Liver (tissue), 9 donors: ENCODE data around the gene TSPO. TPM values are rescaled to one million over a fixed set of nuclear protein-coding genes. Genes with fewer than 3 reads are reported as not detected.

Source experiments
- DNase-seq: peaks from one replicate; pipeline ENCODE4 v3.0.0-alpha.2; 2017; ENCODE audit warnings: low spot score
- H3K27ac ChIP-seq, 2 donors: one replicate each; pipeline ENCODE4 v1.7.0; 2013; ENCODE audit warnings: inconsistent platforms in 2 of 2, low read length in 2 of 2, control low read depth in 1 of 2, low read depth in 1 of 2, mild to moderate bottlenecking in 1 of 2
- H3K27me3 ChIP-seq, 4 donors: one replicate each; pipeline versions ENCODE4 v1.6.1 to v1.7.0; 2013; ENCODE audit warnings: low read length in 3 of 4, inconsistent platforms in 1 of 4, mild to moderate bottlenecking in 1 of 4, moderate library complexity in 1 of 4; ENCODE audit not compliant: control insufficient read depth in 4 of 4, insufficient read depth in 4 of 4
- H3K36me3 ChIP-seq, 4 donors: one replicate each; pipeline versions ENCODE4 v1.6.1 to v1.7.0; 2013; ENCODE audit warnings: low read length in 3 of 4, mild to moderate bottlenecking in 3 of 4, low read depth in 1 of 4, moderate library complexity in 1 of 4; ENCODE audit not compliant: control insufficient read depth in 4 of 4, insufficient read depth in 3 of 4
- H3K4me1 ChIP-seq, 4 donors: one replicate each; pipeline versions ENCODE4 v1.6.1 to v1.7.0; 2013; ENCODE audit warnings: low read length in 3 of 4, mild to moderate bottlenecking in 3 of 4, moderate library complexity in 1 of 4; ENCODE audit not compliant: control insufficient read depth in 4 of 4, insufficient read depth in 4 of 4
- H3K4me3 ChIP-seq, 3 donors: one replicate each; pipeline versions ENCODE4 v1.6.1 to v1.7.0; 2013; ENCODE audit warnings: low read length in 3 of 3, control low read depth in 1 of 3, low read depth in 1 of 3, mild to moderate bottlenecking in 1 of 3
- H3K9ac ChIP-seq, 2 donors: one replicate each; pipeline ENCODE4 v1.7.0; 2013; ENCODE audit warnings: low read length in 2 of 2, mild to moderate bottlenecking in 2 of 2, moderate library complexity in 2 of 2, control low read depth in 1 of 2, low read depth in 1 of 2
- H3K9me3 ChIP-seq, 4 donors: one replicate each; pipeline versions ENCODE4 v1.6.1 to v1.7.0; 2013; ENCODE audit warnings: low read length in 3 of 4; ENCODE audit not compliant: control insufficient read depth in 4 of 4
- EGR1 ChIP-seq, 2 donors: IDR thresholded peaks; 2 replicates each; pipeline ENCODE4 v1.6.1; 2016 to 2018; ENCODE audit warnings: antibody characterized with exemption in 2 of 2, low read depth in 2 of 2
- FOXA1 ChIP-seq: IDR thresholded peaks from 2 replicates; pipeline ENCODE4 v1.6.1; 2016; ENCODE audit warnings: antibody characterized with exemption
- FOXA2 ChIP-seq: IDR thresholded peaks from 2 replicates; pipeline ENCODE4 v1.6.1; 2016; ENCODE audit warnings: antibody characterized with exemption
- GABPA ChIP-seq, 2 donors: IDR thresholded peaks in 1 of 2; conservative IDR thresholded peaks in 1 of 2; 2 replicates each; pipeline ENCODE4 v1.6.1; 2016; ENCODE audit warnings: antibody characterized with exemption in 2 of 2, mild to moderate bottlenecking in 1 of 2, moderate library complexity in 1 of 2
- HNF4A ChIP-seq, 2 donors: conservative IDR thresholded peaks; 2 replicates each; pipeline ENCODE4 v1.6.1; 2016; ENCODE audit warnings: antibody characterized with exemption in 2 of 2, mild to moderate bottlenecking in 2 of 2
- HNF4G ChIP-seq: IDR thresholded peaks from 2 replicates; pipeline ENCODE4 v1.6.1; 2016; ENCODE audit warnings: antibody characterized with exemption
- MAX ChIP-seq: IDR thresholded peaks from 2 replicates; pipeline ENCODE4 v1.6.1; 2016; ENCODE audit warnings: antibody characterized with exemption
- NR2F2 ChIP-seq: IDR thresholded peaks from 2 replicates; pipeline ENCODE4 v1.6.1; 2016; ENCODE audit warnings: antibody characterized with exemption
- RAD21 ChIP-seq, 2 donors: IDR thresholded peaks; 2 replicates each; pipeline ENCODE4 v1.6.1; 2016; ENCODE audit warnings: antibody characterized with exemption in 2 of 2, mild to moderate bottlenecking in 2 of 2
- RXRA ChIP-seq, 2 donors: IDR thresholded peaks; 2 replicates each; pipeline ENCODE4 v1.6.1; 2017 to 2018; ENCODE audit warnings: antibody characterized with exemption in 2 of 2, mild to moderate bottlenecking in 1 of 2
- SP1 ChIP-seq: IDR thresholded peaks from 2 replicates; pipeline ENCODE4 v1.6.1; 2018; ENCODE audit warnings: antibody characterized with exemption, mild to moderate bottlenecking
- TAF1 ChIP-seq: conservative IDR thresholded peaks from 2 replicates; pipeline ENCODE4 v1.6.1; 2016; ENCODE audit warnings: antibody characterized with exemption, mild to moderate bottlenecking
- YY1 ChIP-seq: IDR thresholded peaks from 2 replicates; pipeline ENCODE4 v1.6.1; 2016; ENCODE audit warnings: antibody characterized with exemption, mild to moderate bottlenecking
- ZBTB33 ChIP-seq: IDR thresholded peaks from 2 replicates; pipeline ENCODE4 v1.6.1; 2016; ENCODE audit warnings: antibody characterized with exemption
- WGBS: extraction: QIAGEN DNeasy Blood & Tissue Kit; methylation state at CpG from one replicate; pipeline ENCODE4 v1.1.7; 2013; 5-methylcytosine and 5-hydroxymethylcytosine counted together
- polyA plus RNA-seq, 2 donors: library from polyadenylated mRNA; stranded (reverse) in 1 of 2; unstranded in 1 of 2; fragments of 200-250 nt in 1 of 2; fragments of >200 nt in 1 of 2; fragmentation: Nextera tagmentation in 1 of 2; extraction: Ambion mirVana in 1 of 2; gene quantifications; one replicate each; pipeline versions ENCODE4 v1.2.1 to v1.2.3, GENCODE V29; 2013 to 2015
- total RNA-seq, 2 donors: library from RNA; depleted of rRNA; stranded (reverse); fragments of >200 nt; gene quantifications; one replicate each; pipeline ENCODE4 v1.2.3, GENCODE V29; 2014
- TF ChIP-seq, protein P1 (sequence below): IDR thresholded peaks from 2 replicates; pipeline ENCODE4 v1.6.1; 2016; ENCODE audit warnings: antibody characterized with exemption
- TF ChIP-seq, protein P2 (sequence below): fragments of 150-350 bp; IDR thresholded peaks from 2 replicates; pipeline ENCODE4 v1.5.1; 2017; ENCODE audit warnings: improper control_type of control experiment, low read depth, low read length; ENCODE audit not compliant: missing input control
- TF ChIP-seq, protein P3 (sequence below): IDR thresholded peaks from 2 replicates; pipeline ENCODE4 v1.6.1; 2016; ENCODE audit warnings: antibody characterized with exemption, mild to moderate bottlenecking
- donor health status: healthy.
- donor health status: healthy.
- donor health status: healthy.
- donor health status: healthy.
- donor health status: healthy.

Gene TSPO
- total and polyA plus RNA-seq, 4 donors, result 27.6 to 61.9 (median 40.2) TPM

DNA sequence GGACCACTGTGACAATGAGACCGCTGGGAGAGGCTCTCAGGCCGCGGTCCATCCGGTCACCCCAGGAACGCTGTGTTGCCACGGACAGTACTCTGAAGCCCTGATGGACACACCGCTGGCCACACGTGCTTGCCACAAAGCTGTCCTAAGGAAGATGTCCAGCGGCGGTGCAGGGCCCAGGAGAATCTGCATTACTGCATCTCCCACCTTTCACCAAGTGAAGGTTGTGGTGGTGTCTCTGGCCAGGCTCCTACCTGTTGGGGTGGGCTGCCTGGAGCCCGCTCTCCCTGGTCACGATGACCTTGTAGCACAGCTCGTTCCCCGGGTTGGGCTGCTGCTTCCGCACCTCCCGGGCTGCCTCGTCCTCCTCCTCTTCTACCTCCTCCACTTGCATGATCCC lies 31.4 kb downstream of the TSPO start:
- H3K27ac ChIP-seq, result no peak overlapping the region
- H3K9ac ChIP-seq, result no peak overlapping the region
- H3K27me3 ChIP-seq, result no peaks in the 10 kb centered on the region
- no peak overlapping the region for H3K4me3 ChIP-seq
- DNase-seq, result no peak
- 91% methylated on average over 17 of the region's 17 CpGs for WGBS
- peaks cover 3 to 16% (median 9%) of the 10 kb centered on the region in 4 donors for H3K36me3 ChIP-seq
- no peaks in the 10 kb centered on the region for H3K9me3 ChIP-seq
- peaks cover 5 to 15% (median 11%) of the 10 kb centered on the region in 4 donors for H3K4me1 ChIP-seq
- TF ChIP-seq RXRA (IDR thresholded peaks at IDR 0.05), result no peak
- TF ChIP-seq, protein P1, sequence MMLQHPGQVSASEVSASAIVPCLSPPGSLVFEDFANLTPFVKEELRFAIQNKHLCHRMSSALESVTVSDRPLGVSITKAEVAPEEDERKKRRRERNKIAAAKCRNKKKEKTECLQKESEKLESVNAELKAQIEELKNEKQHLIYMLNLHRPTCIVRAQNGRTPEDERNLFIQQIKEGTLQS, result no peak
- TF ChIP-seq FOXA2, result no peak
- TF ChIP-seq SP1, result no peak
- no peak for TF ChIP-seq FOXA1
- no peak for TF ChIP-seq HNF4G
- no peak for TF ChIP-seq ZBTB33
- TF ChIP-seq YY1, result no peak

DNA sequence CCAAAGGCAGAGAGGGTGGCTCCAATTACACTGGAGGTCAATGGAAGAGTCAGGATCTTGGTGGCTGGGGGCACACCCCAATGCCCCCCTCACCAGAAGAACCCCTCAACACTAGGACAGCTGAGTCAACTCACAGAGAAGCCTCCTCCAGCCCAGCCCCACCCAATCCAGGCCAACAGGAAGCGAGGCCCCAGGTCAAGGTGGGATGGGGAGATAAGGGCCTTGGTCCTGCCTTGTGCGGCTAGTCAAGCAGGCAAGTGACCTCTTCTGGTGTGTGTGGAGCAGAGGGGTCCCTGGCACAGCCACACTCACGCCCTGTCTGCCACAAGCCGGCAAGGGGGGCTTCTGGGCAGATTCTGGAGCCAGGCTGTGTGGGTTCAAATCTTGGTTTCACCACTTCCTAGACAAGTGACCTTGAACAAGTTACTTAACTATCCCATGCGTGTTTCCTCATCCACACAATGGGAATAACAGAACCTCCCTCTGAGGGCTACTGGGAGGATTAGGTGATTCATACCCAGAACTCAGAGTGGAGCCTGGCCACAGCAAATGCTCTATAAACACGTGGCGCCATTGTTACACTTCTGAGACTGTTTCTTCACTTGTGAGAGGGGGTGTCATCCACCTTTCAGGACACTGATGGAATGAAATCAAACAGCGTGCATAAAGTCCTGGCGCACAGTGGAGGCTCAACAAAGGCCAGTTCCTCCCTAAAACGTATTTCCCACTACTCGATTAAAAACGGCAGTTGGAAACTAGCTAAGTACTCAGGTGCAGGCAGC lies 32.3 kb downstream of the TSPO start:
- TF ChIP-seq RAD21 (IDR thresholded peaks at IDR 0.05) (no peak), SP1 (no peak), TAF1 (no peak), HNF4A (conservative IDR thresholded peaks at IDR 0.05) (no peak), FOXA2 (no peak), GABPA (IDR thresholded peaks at IDR 0.05 in 1 of 2, conservative IDR thresholded peaks at IDR 0.05 in 1 of 2) (no peak), EGR1 (IDR thresholded peaks at IDR 0.05; ENCODE audit: low read depth in 2 of 2) (no peak), YY1 (no peak), MAX (no peak), FOXA1 (no peak), ZBTB33 (no peak), NR2F2 (no peak), HNF4G (no peak)
- TF ChIP-seq, protein P1, result no peak
- TF ChIP-seq, protein P2, sequence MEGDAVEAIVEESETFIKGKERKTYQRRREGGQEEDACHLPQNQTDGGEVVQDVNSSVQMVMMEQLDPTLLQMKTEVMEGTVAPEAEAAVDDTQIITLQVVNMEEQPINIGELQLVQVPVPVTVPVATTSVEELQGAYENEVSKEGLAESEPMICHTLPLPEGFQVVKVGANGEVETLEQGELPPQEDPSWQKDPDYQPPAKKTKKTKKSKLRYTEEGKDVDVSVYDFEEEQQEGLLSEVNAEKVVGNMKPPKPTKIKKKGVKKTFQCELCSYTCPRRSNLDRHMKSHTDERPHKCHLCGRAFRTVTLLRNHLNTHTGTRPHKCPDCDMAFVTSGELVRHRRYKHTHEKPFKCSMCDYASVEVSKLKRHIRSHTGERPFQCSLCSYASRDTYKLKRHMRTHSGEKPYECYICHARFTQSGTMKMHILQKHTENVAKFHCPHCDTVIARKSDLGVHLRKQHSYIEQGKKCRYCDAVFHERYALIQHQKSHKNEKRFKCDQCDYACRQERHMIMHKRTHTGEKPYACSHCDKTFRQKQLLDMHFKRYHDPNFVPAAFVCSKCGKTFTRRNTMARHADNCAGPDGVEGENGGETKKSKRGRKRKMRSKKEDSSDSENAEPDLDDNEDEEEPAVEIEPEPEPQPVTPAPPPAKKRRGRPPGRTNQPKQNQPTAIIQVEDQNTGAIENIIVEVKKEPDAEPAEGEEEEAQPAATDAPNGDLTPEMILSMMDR, result no peak
- TF ChIP-seq, protein P3, sequence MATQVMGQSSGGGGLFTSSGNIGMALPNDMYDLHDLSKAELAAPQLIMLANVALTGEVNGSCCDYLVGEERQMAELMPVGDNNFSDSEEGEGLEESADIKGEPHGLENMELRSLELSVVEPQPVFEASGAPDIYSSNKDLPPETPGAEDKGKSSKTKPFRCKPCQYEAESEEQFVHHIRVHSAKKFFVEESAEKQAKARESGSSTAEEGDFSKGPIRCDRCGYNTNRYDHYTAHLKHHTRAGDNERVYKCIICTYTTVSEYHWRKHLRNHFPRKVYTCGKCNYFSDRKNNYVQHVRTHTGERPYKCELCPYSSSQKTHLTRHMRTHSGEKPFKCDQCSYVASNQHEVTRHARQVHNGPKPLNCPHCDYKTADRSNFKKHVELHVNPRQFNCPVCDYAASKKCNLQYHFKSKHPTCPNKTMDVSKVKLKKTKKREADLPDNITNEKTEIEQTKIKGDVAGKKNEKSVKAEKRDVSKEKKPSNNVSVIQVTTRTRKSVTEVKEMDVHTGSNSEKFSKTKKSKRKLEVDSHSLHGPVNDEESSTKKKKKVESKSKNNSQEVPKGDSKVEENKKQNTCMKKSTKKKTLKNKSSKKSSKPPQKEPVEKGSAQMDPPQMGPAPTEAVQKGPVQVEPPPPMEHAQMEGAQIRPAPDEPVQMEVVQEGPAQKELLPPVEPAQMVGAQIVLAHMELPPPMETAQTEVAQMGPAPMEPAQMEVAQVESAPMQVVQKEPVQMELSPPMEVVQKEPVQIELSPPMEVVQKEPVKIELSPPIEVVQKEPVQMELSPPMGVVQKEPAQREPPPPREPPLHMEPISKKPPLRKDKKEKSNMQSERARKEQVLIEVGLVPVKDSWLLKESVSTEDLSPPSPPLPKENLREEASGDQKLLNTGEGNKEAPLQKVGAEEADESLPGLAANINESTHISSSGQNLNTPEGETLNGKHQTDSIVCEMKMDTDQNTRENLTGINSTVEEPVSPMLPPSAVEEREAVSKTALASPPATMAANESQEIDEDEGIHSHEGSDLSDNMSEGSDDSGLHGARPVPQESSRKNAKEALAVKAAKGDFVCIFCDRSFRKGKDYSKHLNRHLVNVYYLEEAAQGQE, result no peak
- Histone ChIP-seq H3K27me3 (no peaks in the 10 kb centered on the region), H3K27ac (no peak overlapping the region), H3K9ac (no peak overlapping the region), H3K9me3 (no peaks in the 10 kb centered on the region), H3K36me3 (peaks cover 3 to 13% (median 8%) of the 10 kb centered on the region in 4 donors), H3K4me1 (peaks cover 5 to 17% (median 11%) of the 10 kb centered on the region in 4 donors), H3K4me3 (no peak overlapping the region)
- 87% methylated on average over 12 of the region's 12 CpGs for WGBS
- DNase-seq, result peak; percentile 87
